ENCODE data around the gene OLA1.

GRCh38 chr2:174292908-174293307, 44.6 kb upstream of the OLA1 start:
- no peak for TF ChIP-seq CTCF (IDR thresholded peaks at IDR 0.05; ENCODE audit: insufficient read depth, low read length)
- TF ChIP-seq POLR2AphosphoS5 (IDR thresholded peaks at IDR 0.05; ENCODE audit: low read depth): no peak
